ENCODE measurements around the gene TMEM94. TPM values are rescaled to one million over a fixed set of nuclear protein-coding genes. Genes with fewer than 3 reads are reported as not detected.
A peak's percentile ranks its signal among the peaks of the same experiment; 100 is the strongest.

The TMEM94 gene
- total and polyA plus RNA-seq, 2 of the 13 experiments (the other 11 are each of a cell fraction or from before 2014, with no cell fraction given), result 32.6 to 134 TPM

GRCh38 chr17:75459590-75460267 lies 3.3 kb downstream of the TMEM94 start (continued):
- TF ChIP-seq TCF12 (IDR thresholded peaks at IDR 0.05) (no peak), TCF12 (CRISPR knock-in tag; IDR thresholded peaks at IDR 0.05) (no peak), SIX1 (CRISPR knock-in tag; IDR thresholded peaks at IDR 0.05; ENCODE audit: borderline replicate concordance) (peak; percentile 30; the same call in 1 of the 2 replicates), NRL (CRISPR knock-in tag; IDR thresholded peaks at IDR 0.05; ENCODE audit: borderline replicate concordance) (no peak), FOXM1 (CRISPR knock-in tag; IDR thresholded peaks at IDR 0.05) (no peak), PLSCR1 (CRISPR knock-in tag; IDR thresholded peaks at IDR 0.05; ENCODE audit: borderline replicate concordance) (no peak), ETS1 (CRISPR knock-in tag; IDR thresholded peaks at IDR 0.05) (no peak), ATF3 (CRISPR knock-in tag; IDR thresholded peaks at IDR 0.05) (no peak), ZNF574 (CRISPR knock-in tag; IDR thresholded peaks at IDR 0.05) (peak; percentile 58; the same call in 1 of the 2 replicates), ZNF891 (CRISPR knock-in tag; IDR thresholded peaks at IDR 0.05) (no peak), ZNF784 (CRISPR knock-in tag; IDR thresholded peaks at IDR 0.05; ENCODE audit: borderline replicate concordance) (no peak; the same call in 1 of the 2 replicates), STAT6 (CRISPR knock-in tag; IDR thresholded peaks at IDR 0.05; ENCODE audit: borderline replicate concordance) (peak; percentile 87; the same call in 1 of the 2 replicates), PTBP1 (IDR thresholded peaks at IDR 0.05; ENCODE audit: low read depth, low read length, poor library complexity, severe bottlenecking) (no peak), NR1H2 (CRISPR knock-in tag; IDR thresholded peaks at IDR 0.05; ENCODE audit: borderline replicate concordance, low read depth) (no peak), IKZF4 (CRISPR knock-in tag; IDR thresholded peaks at IDR 0.05; ENCODE audit: borderline replicate concordance, low read depth, not compliant biosample characterization) (peak; percentile 51)

Data from HepG2 (cell line).